Measurements from ENCODE around the gene RGS6.

The RGS6 gene

GRCh38 chr14:72598306-72598705 is 666.1 kb downstream of the RGS6 start:
- H3K4me3 ChIP-seq (ENCODE audit: low read depth, low read length): no peak overlapping the region

- no peak overlapping the region for H3K4me3 ChIP-seq (ENCODE audit: low read depth, low read length)
Observed at GRCh38 chr14:72599579-72600470, 667.6 kb downstream of the RGS6 start.

DNA sequence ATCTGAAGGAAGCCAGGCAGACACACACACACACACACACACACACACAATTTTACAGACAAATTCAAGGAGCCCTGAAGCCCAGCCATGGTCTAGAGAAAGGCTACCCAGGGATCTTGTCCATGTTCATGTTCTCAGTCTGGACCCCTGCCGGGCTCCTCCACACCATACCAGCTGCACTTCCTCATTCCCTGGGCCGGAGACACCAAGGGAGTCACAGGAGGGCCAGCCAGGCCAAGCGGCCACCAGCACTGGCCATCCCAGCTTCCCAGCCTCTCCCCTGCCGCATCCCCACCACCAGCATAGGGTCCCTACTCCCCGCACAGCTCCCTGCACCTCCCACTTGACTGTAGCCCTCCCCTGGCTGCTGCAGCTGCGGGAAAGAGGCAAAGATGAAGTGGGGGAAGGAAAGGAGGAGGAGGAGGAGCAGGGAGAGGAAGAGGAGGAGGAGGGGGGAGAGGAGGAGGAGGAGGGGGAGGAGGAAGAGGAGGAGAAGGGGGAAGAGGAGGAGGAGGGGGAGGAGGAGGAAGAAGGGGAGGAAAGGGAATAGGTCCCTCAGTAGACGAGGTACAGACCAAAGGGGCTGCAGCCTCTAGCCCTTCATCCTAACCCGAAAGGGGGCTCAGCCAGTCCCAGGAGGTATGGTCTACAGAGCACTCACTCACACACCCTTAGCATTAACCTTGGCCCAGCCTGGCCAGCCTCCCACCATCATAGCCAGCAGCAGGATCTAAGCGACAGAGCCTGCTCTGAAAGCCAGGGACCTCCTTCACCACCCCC is 668.5 kb downstream of the RGS6 start:
- H3K4me3 ChIP-seq (ENCODE audit: low read depth, low read length): no peak overlapping the region

GRCh38 chr14:72603639-72604038 is 671.4 kb downstream of the RGS6 start:
- no peak overlapping the region for H3K4me3 ChIP-seq (ENCODE audit: low read depth, low read length)

DNA sequence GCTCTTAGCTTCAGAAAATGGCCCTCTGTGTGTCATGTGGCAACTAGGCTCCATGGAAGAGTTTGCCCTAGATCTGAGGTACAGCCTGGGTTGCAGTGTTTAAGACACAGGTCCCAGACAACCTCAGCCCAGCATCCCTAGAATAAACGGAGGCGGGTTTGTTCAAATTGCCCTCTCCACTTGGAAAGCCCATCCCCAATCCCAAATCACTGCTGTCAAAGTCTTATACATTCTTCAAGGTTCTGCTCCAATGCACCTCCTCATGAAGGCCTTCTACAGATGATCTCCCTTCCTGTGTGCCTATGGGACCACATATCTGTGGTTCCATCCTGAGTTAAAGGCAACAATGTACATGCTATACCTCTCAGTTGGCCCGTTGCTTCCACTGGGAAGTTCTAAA is 671.9 kb downstream of the RGS6 start:
- no peak overlapping the region for H3K4me3 ChIP-seq (ENCODE audit: low read depth, low read length)

- H3K4me3 ChIP-seq (ENCODE audit: low read depth, low read length): no peak overlapping the region
Observed at GRCh38 chr14:72605096-72605920, 673.1 kb downstream of the RGS6 start.

GRCh38 chr14:72605921-72606220 is 673.6 kb downstream of the RGS6 start:
- no peak overlapping the region for H3K4me3 ChIP-seq (ENCODE audit: low read depth, low read length)

GRCh38 chr14:72606879-72607278 is 674.6 kb downstream of the RGS6 start:
- no peak overlapping the region for H3K4me3 ChIP-seq (ENCODE audit: low read depth, low read length)

GRCh38 chr14:72607386-72608130 is 675.3 kb downstream of the RGS6 start:
- no peak overlapping the region for H3K4me3 ChIP-seq (ENCODE audit: low read depth, low read length)

GRCh38 chr14:72608391-72609204 is 676.4 kb downstream of the RGS6 start:
- H3K4me3 ChIP-seq (ENCODE audit: low read depth, low read length): no peak overlapping the region

GRCh38 chr14:72609205-72609916 is 677.1 kb downstream of the RGS6 start:
- H3K4me3 ChIP-seq (ENCODE audit: low read depth, low read length): no peak overlapping the region

DNA sequence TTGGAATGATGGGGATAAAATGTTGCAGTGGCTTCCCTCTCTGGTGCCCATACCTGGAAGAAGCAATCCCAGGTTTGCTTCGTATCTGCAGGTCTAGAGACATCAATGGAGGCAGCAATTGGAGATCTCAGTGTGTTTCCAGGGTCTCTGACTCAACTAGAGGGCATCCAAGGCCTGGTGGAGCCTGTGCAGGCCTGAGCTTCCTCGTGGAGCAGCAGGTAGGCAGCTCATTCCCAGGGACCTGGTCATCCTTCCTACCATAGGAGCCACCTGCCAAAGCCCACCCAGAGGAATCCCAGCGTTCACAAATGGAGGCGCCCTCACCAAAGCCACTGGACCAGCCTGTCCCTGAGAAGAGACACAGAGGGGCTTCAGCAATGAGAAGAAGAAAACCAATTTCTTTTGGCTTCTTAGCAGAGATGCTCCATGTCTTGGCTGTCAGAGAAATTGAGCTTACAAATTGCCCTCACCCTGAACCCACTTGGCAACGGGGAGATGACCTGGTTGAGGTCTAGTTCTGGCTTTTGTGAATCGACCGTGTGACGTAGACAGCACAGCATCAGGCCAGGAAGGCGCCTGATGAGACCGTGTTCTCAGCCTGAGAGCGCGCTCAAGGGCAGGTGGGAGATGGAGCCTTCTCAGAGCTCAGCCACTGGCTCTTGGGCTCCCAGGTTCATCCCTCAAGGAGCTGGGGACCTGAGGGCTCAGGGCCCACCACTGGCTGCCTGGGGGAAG is 678.0 kb downstream of the RGS6 start:
- H3K4me3 ChIP-seq (ENCODE audit: low read depth, low read length): no peak overlapping the region

DNA sequence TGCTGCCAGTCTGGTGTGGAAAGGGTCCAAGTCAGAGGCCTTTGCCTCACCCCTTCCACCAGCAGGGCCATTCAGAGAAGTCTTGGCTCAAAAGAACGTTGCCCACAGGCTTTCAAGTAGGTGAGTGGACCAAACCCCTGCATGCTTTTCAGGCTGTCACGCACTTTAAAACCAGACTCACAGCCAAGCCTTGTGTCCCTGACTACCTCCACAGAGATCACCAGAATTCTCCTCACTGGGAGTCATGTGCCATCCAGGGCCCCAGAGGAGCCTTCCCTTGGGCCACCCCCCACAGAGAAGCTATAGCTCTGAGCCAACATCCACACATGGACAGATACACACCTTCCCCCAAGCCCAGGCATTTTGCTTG is 678.6 kb downstream of the RGS6 start:
- H3K4me3 ChIP-seq (ENCODE audit: low read depth, low read length): no peak overlapping the region

GRCh38 chr14:72611506-72611905 is 679.3 kb downstream of the RGS6 start:
- H3K4me3 ChIP-seq (ENCODE audit: low read depth, low read length): no peak overlapping the region

DNA sequence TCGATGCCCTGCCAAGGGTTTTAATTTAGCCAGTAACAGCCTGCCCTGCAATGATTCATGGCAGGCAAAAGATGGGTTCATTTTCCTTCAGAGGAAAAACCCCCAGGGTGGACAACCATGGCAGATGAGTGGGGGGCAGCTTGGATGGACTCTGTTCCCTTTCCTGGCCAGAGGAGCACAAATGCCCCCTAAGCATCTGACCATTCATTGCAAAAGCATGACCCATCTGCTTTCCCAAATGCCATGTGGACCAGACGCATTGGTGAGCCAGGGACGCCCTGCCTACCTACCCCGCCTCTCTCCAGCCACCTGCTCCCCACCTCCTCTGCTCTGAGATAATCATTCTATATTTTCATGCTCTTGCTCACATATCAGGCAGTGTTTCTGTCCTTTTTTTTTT is 679.8 kb downstream of the RGS6 start:
- H3K4me3 ChIP-seq (ENCODE audit: low read depth, low read length): no peak overlapping the region

GRCh38 chr14:72613231-72613974 is 681.2 kb downstream of the RGS6 start:
- no peak overlapping the region for H3K4me3 ChIP-seq (ENCODE audit: low read depth, low read length)

DNA sequence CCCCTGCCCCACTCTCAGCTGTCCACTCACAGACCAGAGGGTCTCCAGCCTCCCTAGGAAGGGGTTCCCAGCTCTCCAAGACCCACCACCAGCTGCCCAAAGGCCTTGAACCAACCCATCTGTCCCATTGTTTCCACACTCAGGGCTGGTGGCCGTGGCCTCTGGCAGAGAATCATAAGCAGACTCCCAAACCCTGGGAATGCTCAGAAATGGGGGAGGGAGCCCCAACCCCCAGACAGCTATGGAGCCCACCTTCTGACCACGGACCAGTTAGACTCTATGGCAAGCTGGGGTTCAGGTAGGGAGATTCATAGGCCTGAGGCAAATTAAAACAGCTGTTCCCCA is 681.7 kb downstream of the RGS6 start:
- H3K4me3 ChIP-seq (ENCODE audit: low read depth, low read length): no peak overlapping the region

DNA sequence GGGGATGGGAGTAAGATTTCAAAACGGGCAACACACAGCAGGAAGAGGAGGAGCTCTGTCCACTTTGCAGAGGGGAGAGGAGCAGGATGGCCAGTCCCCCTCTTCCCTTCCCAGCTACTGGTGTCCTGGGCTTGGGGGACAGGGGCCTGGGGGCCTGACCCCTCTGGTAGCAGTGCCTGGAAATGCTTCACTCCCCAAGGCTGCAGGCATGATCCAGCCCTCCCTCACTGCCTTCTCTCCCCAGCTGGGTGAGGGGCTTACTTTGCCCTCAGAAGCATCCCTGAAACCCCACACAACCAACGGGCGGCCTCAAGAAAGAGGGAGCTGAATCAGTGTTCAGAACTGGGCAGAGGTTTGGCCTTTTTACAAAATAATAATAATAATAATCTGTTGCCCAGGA is 682.1 kb downstream of the RGS6 start:
- no peak overlapping the region for H3K4me3 ChIP-seq (ENCODE audit: low read depth, low read length)
